Suppressor macrophage treated with lipopolysaccharide for 4 hours (primary cell): ENCODE measurements around the gene MEF2C.

ENCODE experiments used
- DNase-seq: peaks from one replicate; pipeline ENCODE4 v3.0.0-alpha.2; 2020

The MEF2C gene

DNA sequence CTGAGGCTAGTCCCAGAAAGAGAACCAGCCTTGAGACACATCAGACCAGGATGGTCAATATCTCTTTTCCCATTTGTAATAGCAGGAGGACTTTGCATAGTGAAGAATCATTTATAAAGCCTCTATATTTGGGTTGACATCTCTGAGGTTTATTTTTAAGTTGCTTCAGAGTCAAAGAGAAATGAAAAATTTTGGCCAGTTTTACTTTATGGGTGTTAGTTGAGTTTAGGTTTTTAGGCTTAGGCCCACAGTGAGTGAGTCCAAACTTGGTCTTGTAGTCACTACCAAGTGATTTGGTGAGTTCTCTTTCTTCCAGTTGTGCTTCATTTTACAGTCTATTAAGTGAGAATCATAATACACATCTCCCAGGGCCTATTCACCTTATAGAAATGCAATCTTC is 5.3 kb upstream of the MEF2C start:
- no peak for DNase-seq

- DNase-seq, result no peak
These were observed 4.4 kb upstream of the MEF2C start for GRCh38 chr5:88887342-88887741.

DNA sequence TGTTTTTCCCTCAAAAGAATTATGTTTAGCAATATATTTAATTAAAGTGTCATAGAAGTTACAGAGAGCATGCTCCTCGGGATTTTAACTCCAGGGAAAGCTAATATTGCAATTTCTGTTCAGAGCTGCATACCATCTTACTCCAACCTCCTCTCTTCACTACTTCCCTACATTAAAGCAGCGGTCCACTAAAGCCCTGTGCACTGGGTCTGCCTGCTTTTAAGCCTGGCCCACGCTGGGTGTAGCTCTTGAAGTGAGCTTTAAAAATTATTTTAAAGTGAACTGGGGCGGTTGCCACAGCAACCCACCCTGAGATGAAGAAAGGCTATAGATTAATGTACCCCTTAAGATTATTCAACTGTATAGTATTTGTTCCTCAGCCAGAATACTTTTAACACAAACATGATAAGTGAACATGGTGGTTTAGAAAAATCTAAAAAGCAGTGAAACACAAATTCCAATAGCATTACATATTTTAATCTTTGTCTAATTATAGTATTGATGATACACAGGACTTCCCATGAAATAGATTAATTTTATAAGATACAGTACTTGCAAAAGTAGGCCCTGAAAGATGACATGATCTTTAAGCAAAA is 3.9 kb upstream of the MEF2C start:
- DNase-seq, result peak; percentile 22

- peak; percentile 28 for DNase-seq
These were observed 3.3 kb upstream of the MEF2C start for GRCh38 chr5:88886252-88886651.

DNA sequence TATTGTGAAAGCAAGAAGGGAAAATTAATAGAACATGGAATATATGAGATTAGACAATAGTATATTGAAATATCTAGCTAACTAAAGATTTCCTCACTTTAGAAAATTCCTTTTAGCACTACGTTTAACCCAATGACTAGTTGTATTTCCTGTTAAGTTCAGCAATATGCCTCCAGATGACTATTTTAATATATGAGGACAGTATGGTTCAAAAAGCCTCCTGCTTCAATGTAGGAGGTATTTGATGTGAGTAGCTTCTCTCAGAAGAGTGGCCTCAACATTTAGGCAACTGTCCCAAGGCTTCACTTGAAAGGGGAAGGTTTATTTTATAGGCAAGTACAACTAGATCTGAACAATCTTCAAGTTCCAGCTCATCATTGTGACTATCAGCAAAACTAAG is 2.0 kb upstream of the MEF2C start:
- peak; percentile 30 for DNase-seq

GRCh38 chr5:88884608-88884877 is 1.6 kb upstream of the MEF2C start:
- DNase-seq, result no peak

- DNase-seq, result peak; percentile 59
These were observed 1.0 kb upstream of the MEF2C start for GRCh38 chr5:88883836-88884607.

- DNase-seq, result peak; percentile 25
These were observed 527 bp downstream of the MEF2C start for GRCh38 chr5:88882276-88883038.

DNA sequence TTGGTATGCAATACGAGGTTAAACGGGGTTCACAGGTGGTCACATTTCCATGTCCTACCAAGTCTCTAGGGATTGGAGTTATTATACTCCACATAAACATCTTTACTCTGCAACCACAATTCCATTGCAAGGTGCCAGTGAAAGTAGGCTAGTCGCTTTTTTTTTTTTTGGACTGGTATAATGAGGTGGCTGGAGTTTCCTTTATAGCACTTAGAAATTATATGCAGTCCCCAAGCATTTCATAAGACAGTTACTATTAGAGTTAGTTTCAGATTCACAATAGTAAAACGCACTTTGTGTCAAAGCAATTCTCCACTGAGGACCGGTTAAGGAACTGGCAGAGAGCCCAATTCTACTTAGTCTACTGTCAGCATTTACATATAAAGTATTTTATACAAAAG is 1.4 kb downstream of the MEF2C start:
- DNase-seq, result peak; percentile 82

- peak; percentile 53 for DNase-seq
These were observed 2.8 kb downstream of the MEF2C start for GRCh38 chr5:88880201-88880600.

DNA sequence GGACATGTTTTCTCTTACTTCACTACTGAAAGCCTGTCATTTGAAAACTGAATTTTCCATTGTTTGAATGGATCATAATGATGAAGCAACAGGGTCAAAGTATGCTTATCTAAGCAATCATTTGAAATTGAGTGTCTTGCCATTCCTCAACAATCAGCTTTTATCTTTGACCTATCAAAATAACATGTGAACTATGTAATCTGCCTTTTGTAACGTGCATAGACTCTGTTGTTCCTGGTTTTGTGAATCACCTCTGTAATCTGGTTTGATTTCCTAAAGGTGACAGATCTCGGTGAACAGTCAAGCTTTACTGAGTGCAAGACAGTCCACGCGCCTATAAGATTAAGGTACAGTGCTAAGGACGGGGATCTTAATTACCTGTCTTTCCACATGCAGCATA is 3.3 kb downstream of the MEF2C start:
- peak; percentile 22 for DNase-seq

DNA sequence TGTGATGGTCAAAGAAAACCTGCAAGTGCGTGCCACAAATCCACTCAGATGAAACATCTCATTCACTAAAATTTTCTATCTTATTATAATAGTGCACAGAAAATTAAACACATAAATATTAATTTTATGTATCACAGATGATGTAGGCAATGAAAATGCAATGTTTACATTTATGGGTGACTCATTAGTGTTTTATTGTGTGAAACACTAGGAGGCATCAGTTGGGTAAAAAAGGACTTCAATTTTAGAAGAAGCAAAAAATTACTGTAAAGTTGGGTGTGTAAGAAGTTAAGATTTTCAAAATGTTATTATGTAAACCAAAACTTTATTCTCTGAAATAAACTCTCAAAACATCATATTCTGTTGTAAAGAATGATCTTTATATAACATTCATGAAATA is 4.0 kb downstream of the MEF2C start:
- peak; percentile 41 for DNase-seq

GRCh38 chr5:88877826-88878225 is 5.2 kb downstream of the MEF2C start:
- no peak for DNase-seq

DNA sequence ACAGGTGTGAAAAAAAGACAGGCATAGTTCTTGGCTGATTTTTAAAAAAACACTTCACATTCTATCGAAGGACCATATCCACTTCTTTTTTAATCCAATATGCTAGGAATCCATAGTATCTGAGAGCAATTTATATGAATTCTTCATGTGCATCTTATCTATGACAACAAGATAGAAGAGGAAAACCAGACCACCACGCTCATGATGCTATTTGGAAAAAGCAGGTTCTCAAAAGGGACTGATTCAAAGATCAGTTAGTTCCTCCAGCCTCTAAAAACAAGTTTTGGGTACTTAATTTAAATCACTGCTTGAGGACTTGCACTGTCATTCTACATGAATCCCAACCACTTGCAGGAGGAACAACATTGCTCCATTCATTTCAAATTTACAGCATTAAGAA is 6.3 kb downstream of the MEF2C start:
- no peak for DNase-seq

DNA sequence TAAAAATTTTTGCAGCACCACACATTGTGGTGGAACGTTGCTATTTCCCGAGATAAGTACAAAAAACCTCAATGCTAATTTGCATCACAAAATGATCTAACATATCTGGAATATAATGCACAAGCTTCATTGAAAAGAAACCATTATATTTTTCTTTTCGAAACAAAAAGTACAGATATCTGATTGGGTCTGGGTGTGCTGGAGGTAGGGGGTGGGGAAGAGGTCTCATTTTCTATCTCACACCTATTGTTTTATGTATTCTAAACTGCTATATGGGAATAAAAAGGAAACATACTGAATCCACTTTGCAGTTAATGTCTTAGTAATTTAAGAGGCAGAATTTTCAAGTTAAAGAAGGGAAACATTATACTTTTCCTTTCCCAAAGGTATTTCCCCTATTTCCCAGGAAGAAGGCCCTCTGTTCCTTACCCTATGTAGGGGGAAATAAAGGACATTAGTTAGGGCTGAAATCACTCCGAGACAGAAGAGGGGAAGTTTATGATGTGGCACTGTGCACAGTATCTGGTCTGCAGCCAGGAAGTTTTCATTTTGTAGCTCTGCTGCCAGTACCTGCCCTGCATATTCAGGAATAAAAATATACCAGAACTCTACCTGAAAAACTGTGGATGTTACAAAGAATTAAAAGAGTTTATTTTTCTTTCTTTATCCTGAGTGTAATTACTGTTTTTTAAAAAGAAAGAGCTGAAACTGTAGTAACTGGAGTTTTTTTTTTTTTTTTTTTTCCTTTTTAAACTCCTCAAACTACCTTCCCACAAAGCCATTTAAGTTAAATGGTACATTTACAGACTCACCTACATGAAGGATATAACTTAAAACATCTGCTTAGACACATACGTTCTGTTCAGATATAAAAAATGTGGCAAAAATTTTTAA is 7.4 kb downstream of the MEF2C start:
- peak; percentile 34 for DNase-seq

DNA sequence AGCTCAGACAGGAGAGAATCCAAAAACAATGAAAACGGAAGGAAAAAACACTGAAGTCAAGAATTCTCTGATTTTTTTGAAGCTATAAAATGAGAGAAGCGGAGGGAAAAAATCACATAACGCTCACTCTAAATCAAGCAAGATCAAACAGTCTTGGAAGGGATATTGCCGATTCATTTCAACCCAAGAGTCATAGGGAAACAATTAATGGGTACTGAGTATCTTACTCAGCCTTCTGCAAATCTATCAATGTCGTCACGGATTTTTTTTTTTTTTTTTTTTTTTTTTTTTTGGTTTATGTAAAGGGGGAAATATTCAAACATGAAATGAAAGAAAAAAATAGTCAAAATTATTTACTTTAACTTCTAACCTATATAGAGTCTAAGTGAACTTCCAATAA is 9.5 kb downstream of the MEF2C start:
- DNase-seq, result no peak

GRCh38 chr5:88872971-88873370 is 10.0 kb downstream of the MEF2C start:
- no peak for DNase-seq

DNA sequence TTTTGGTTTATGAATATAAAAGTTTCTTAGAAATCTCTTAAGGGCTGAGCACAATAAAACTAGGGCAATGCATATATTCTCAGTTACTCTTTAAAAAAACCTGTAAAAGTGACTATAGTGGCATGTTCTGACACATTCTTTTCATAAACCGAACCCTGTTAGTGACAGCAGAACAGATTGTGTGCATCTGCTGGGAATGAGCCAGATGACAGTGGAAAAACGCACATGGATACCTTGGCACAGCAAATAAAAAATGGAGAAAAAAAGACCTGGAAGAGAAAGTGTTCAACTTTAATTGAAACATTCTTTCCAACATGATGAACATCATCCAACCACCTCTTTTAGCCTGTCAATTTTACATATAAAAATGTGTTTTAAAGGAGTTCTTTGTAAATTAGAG is 12.7 kb downstream of the MEF2C start:
- DNase-seq, result no peak

- DNase-seq, result no peak
These were observed 14.4 kb downstream of the MEF2C start for GRCh38 chr5:88868468-88869068.

DNA sequence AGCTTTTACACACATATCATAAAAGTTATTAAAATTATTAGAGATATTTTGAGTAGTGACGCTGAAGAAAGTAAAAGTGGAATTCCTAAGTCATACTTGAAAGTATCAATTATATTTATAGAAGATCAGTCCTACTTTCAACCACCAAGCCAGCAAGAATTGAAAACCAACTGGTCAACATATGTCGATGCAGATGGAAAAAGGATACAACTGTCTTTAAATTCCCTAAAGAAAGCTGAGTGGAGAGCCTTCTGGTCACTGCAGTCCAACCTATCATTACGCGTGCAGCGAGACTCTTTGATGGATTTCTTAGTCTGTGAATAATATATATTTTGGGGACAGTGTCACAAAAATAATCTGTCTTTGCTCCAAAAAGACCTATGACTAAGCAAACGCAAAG is 15.3 kb downstream of the MEF2C start:
- DNase-seq, result no peak

DNA sequence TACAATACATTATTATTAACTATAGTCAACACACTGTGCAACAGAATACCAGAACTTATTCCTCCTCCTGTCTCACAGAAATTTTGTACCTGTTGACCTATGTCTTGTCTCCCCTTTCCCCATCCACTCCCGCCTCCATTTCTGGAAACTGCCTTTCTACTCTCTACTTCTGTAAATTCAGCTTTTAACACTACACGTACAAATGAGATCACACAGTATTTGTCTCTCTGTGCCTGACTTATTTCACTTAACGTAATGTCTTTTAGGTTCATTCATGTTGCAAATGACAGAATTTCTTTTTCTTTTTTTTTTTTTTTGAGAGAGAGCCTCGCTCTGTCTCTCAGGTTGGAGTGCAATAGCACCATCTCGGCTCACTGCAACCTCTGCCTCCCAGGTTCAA is 19.5 kb downstream of the MEF2C start:
- no peak for DNase-seq

- no peak for DNase-seq
These were observed 20.3 kb downstream of the MEF2C start for GRCh38 chr5:88862547-88863175.
